ENCODE data around the gene ZNF205.

GRCh38 chr16:3152027-3152276 lies 39.6 kb downstream of the ZNF205 start:
- no peak for TF ChIP-seq POLR2AphosphoS5 (IDR thresholded peaks at IDR 0.05)
- no peak for TF ChIP-seq POLR2A (IDR thresholded peaks at IDR 0.05)
